Stimulated activated CD4-positive, alpha-beta T cell treated with anti-CD3 and anti-CD28 coated beads, Interleukin-4, amount 100 ng/mL, for 24 hours (primary cell): Measurements from ENCODE around the gene HEBP1.

Experiments
- DNase-seq: peaks from one replicate; pipeline ENCODE4 v3.0.0-alpha.2; 2020

Gene HEBP1

GRCh38 chr12:13023811-13024530, 23.9 kb upstream of the HEBP1 start:
- no peak for DNase-seq

- DNase-seq: no peak
Observed at GRCh38 chr12:13022851-13023271, 22.8 kb upstream of the HEBP1 start.

GRCh38 chr12:13011098-13011497, 11.0 kb upstream of the HEBP1 start:
- no peak for DNase-seq

GRCh38 chr12:13008741-13009380, 8.8 kb upstream of the HEBP1 start:
- DNase-seq: no peak

GRCh38 chr12:13007496-13008233, 7.6 kb upstream of the HEBP1 start:
- DNase-seq: no peak

GRCh38 chr12:13005649-13006048, 5.6 kb upstream of the HEBP1 start:
- DNase-seq: no peak

- no peak for DNase-seq
Observed at GRCh38 chr12:13004986-13005385, 4.9 kb upstream of the HEBP1 start.

- DNase-seq: no peak
Observed at GRCh38 chr12:13004361-13004760, 4.3 kb upstream of the HEBP1 start.

GRCh38 chr12:13002301-13003097, 2.4 kb upstream of the HEBP1 start:
- DNase-seq: no peak

- DNase-seq: no peak
Observed at GRCh38 chr12:13001775-13002040, 1.6 kb upstream of the HEBP1 start.

- peak; percentile 23 for DNase-seq
Observed at GRCh38 chr12:13000925-13001774, 1.1 kb upstream of the HEBP1 start.

- no peak for DNase-seq
Observed at GRCh38 chr12:13000616-13000924, 505 bp upstream of the HEBP1 start.

GRCh38 chr12:12999271-12999958, 650 bp downstream of the HEBP1 start:
- no peak for DNase-seq

- DNase-seq: no peak
Observed at GRCh38 chr12:12998248-12998647, 1.8 kb downstream of the HEBP1 start.

- DNase-seq: no peak
Observed at GRCh38 chr12:12997734-12998133, 2.3 kb downstream of the HEBP1 start.

- DNase-seq: no peak
Observed at GRCh38 chr12:12997156-12997555, 2.9 kb downstream of the HEBP1 start.

GRCh38 chr12:12996209-12996608, 3.9 kb downstream of the HEBP1 start:
- DNase-seq: no peak

- no peak for DNase-seq
Observed at GRCh38 chr12:12995088-12995487, 5.0 kb downstream of the HEBP1 start.

GRCh38 chr12:12993367-12993766, 6.7 kb downstream of the HEBP1 start:
- DNase-seq: no peak

GRCh38 chr12:12992418-12993130, 7.5 kb downstream of the HEBP1 start:
- DNase-seq: no peak
